Measurements from ENCODE around the gene INSL3. TPM values are rescaled to one million over a fixed set of nuclear protein-coding genes. Genes with fewer than 3 reads are reported as not detected.

Gene INSL3
- total and polyA plus RNA-seq, 2 of the 13 experiments (the other 11 are each of a cell fraction or from before 2014, with no cell fraction given) = 0.30 TPM; not detected in 1

- TF ChIP-seq ZFP36 (IDR thresholded peaks at IDR 0.05; ENCODE audit: borderline replicate concordance, low read depth, low read length, partially characterized antibody) = no peak
- no peak for TF ChIP-seq REPIN1 (CRISPR knock-in tag; IDR thresholded peaks at IDR 0.05; ENCODE audit: borderline replicate concordance, low read depth)
- TF ChIP-seq MEIS2 (CRISPR knock-in tag; IDR thresholded peaks at IDR 0.05) = no peak
- TF ChIP-seq CC2D1A (CRISPR knock-in tag; IDR thresholded peaks at IDR 0.05) = no peak
- peak; percentile 54; the same call in 1 of the 2 replicates for TF ChIP-seq RXRB (CRISPR knock-in tag; IDR thresholded peaks at IDR 0.05; ENCODE audit: borderline replicate concordance)
- no peak for TF ChIP-seq ZBTB2 (CRISPR knock-in tag; IDR thresholded peaks at IDR 0.05; ENCODE audit: low read depth)
- no peak for TF ChIP-seq KDM5B (CRISPR knock-in tag; IDR thresholded peaks at IDR 0.05; ENCODE audit: borderline replicate concordance)
- no peak for TF ChIP-seq CREM (IDR thresholded peaks at IDR 0.05)
- TF ChIP-seq CREM (CRISPR knock-in tag; IDR thresholded peaks at IDR 0.05) = no peak
- TF ChIP-seq HNRNPUL1 (IDR thresholded peaks at IDR 0.05; ENCODE audit: low read depth, low read length) = no peak
- no peak for TF ChIP-seq GABPA (IDR thresholded peaks at IDR 0.05; ENCODE audit: low read depth, low read length)
- TF ChIP-seq GABPA (CRISPR knock-in tag; IDR thresholded peaks at IDR 0.05; ENCODE audit: low read depth) = no peak
- TF ChIP-seq ELF4 (CRISPR knock-in tag; IDR thresholded peaks at IDR 0.05; ENCODE audit: borderline replicate concordance) = no peak
- no peak for TF ChIP-seq ZNF451 (CRISPR knock-in tag; IDR thresholded peaks at IDR 0.05)
- no peak for TF ChIP-seq BRD4 (CRISPR knock-in tag; IDR thresholded peaks at IDR 0.05)
- no peak for TF ChIP-seq JUNB (CRISPR knock-in tag; IDR thresholded peaks at IDR 0.05; ENCODE audit: borderline replicate concordance)
- TF ChIP-seq JDP2 (CRISPR knock-in tag; IDR thresholded peaks at IDR 0.05; ENCODE audit: borderline replicate concordance) = no peak
- no peak for TF ChIP-seq BCL3 (CRISPR knock-in tag; IDR thresholded peaks at IDR 0.05)
- TF ChIP-seq NFE2L2 (IDR thresholded peaks at IDR 0.05; ENCODE audit: low read length) = no peak
- no peak for TF ChIP-seq IKZF4 (CRISPR knock-in tag; IDR thresholded peaks at IDR 0.05; ENCODE audit: borderline replicate concordance, low read depth, not compliant biosample characterization)
- no peak for TF ChIP-seq ZNF12 (CRISPR knock-in tag; IDR thresholded peaks at IDR 0.05)
- TF ChIP-seq ZNF205 (CRISPR knock-in tag; IDR thresholded peaks at IDR 0.05) = no peak
- TF ChIP-seq HMGA1 (CRISPR knock-in tag; conservative IDR thresholded peaks at IDR 0.05) = no peak
- TF ChIP-seq NFE2L1 (CRISPR knock-in tag; IDR thresholded peaks at IDR 0.05; ENCODE audit: borderline replicate concordance) = no peak
- TF ChIP-seq ZNF746 (CRISPR knock-in tag; IDR thresholded peaks at IDR 0.05) = no peak
- TF ChIP-seq POLR2A (IDR thresholded peaks at IDR 0.05; ENCODE audit: insufficient read depth in 1 of 2, low read depth in 2 of 2, low read length in 2 of 2) = no peak
- TF ChIP-seq NR2F2 (IDR thresholded peaks at IDR 0.05; ENCODE audit: borderline replicate concordance, low read depth) = no peak
- no peak for TF ChIP-seq MYC (CRISPR knock-in tag; IDR thresholded peaks at IDR 0.05; ENCODE audit: borderline replicate concordance)
Measured at GRCh38 chr19:17855280-17856152, 34.2 kb upstream of the INSL3 start (continued).
